Fibroblast of lung (primary cell): ENCODE measurements around the gene VKORC1L1. TPM values are rescaled to one million over a fixed set of nuclear protein-coding genes. Genes with fewer than 3 reads are reported as not detected.
"Not testable (repeated sequence)": the region's sequence is repeated elsewhere in the genome, so short reads cannot be mapped to it uniquely, and the experiment has no call there.

Experiments used
- DNase-seq, 2 donors: peaks; one replicate each; pipeline versions ENCODE4 v3.0.0 to v3.0.0-alpha.2; 2010; ENCODE audit warnings: low read depth in 2 of 2
- H2AFZ ChIP-seq: 2 replicates; pipeline ENCODE4 v1.5.1; 2012; ENCODE audit warnings: low read length, control low read depth, inconsistent platforms
- H3K27ac ChIP-seq: 2 replicates; pipeline ENCODE4 v1.5.1; 2011; ENCODE audit warnings: low read length, control low read depth; ENCODE audit not compliant: insufficient read depth
- H3K27me3 ChIP-seq: 2 replicates; pipeline ENCODE4 v1.5.1; 2011; ENCODE audit warnings: mild to moderate bottlenecking, low read length; ENCODE audit not compliant: control insufficient read depth, insufficient read depth
- H3K36me3 ChIP-seq: 2 replicates; pipeline ENCODE4 v1.5.1; 2011; ENCODE audit warnings: low read length; ENCODE audit not compliant: control insufficient read depth, insufficient read depth
- H3K4me1 ChIP-seq: 2 replicates; pipeline ENCODE4 v1.5.1; 2011; ENCODE audit warnings: low read length; ENCODE audit not compliant: control insufficient read depth, insufficient read depth; ENCODE audit errors: extremely low read depth
- H3K4me2 ChIP-seq: 2 replicates; pipeline ENCODE4 v1.5.1; 2011; ENCODE audit warnings: low read length, control low read depth; ENCODE audit not compliant: insufficient read depth; ENCODE audit errors: extremely low read depth
- H3K4me3 ChIP-seq, 4 experiments: fragments of 200-600 bp in 1 of 4; sonication (generic) in 1 of 4; replicated peaks in 1 of 4; 2 replicates each; pipeline ENCODE4 v1.5.1; 2011 to 2016; ENCODE audit warnings: low read length in 4 of 4, low read depth in 3 of 4, mild to moderate bottlenecking in 3 of 4, control low read depth in 2 of 4, inconsistent platforms in 1 of 4, mixed read lengths in 1 of 4; ENCODE audit not compliant: insufficient read depth in 1 of 4; ENCODE audit errors: control extremely low read depth in 1 of 4
- H3K79me2 ChIP-seq: 2 replicates; pipeline ENCODE4 v1.5.1; 2012; ENCODE audit warnings: mild to moderate bottlenecking, low read length, inconsistent platforms; ENCODE audit not compliant: control insufficient read depth, insufficient read depth
- H3K9ac ChIP-seq: 2 replicates; pipeline ENCODE4 v1.5.1; 2011; ENCODE audit warnings: mild to moderate bottlenecking, low read length, control low read depth; ENCODE audit not compliant: insufficient read depth
- H3K9me3 ChIP-seq: 2 replicates; pipeline ENCODE4 v1.5.1; 2012; ENCODE audit warnings: low read depth, low read length; ENCODE audit not compliant: control insufficient read depth, insufficient read depth
- H4K20me1 ChIP-seq: 2 replicates; pipeline ENCODE4 v1.5.1; 2011; ENCODE audit warnings: low read length; ENCODE audit not compliant: control insufficient read depth, insufficient read depth; ENCODE audit errors: extremely low read depth
- polyA plus RNA-seq, 2 donors: library from polyadenylated mRNA; depleted of rRNA in 1 of 2; stranded (reverse) in 1 of 2; unstranded in 1 of 2; fragments of >200 nt; gene quantifications; 2 replicates each; pipeline ENCODE4 v1.2.1, GENCODE V29; 2011 to 2012; ENCODE audit warnings: missing spikeins in 1 of 2
- total RNA-seq: library from RNA; depleted of rRNA; stranded (reverse); fragments of >200 nt; gene quantifications from 2 replicates; pipeline ENCODE4 v1.2.1, GENCODE V29; 2014

The VKORC1L1 gene
- total and polyA plus RNA-seq, 2 donors (not counting 1 experiment from before 2014, with no cell fraction given) = 12.7 to 24.2 TPM

- H3K4me1 ChIP-seq, H3K9me3 ChIP-seq, H4K20me1 ChIP-seq, H3K79me2 ChIP-seq, H3K27me3 ChIP-seq, H2AFZ ChIP-seq, H3K36me3 ChIP-seq, H3K9ac ChIP-seq, H3K27ac ChIP-seq, H3K4me3 ChIP-seq, DNase-seq, H3K4me2 ChIP-seq: not testable (repeated sequence)
These were observed 5.2 kb upstream of the VKORC1L1 start for GRCh38 chr7:65867681-65868080.

GRCh38 chr7:65869312-65869711, 3.6 kb upstream of the VKORC1L1 start:
- H3K79me2 ChIP-seq, H3K4me2 ChIP-seq, H3K4me3 ChIP-seq, H3K27me3 ChIP-seq, H3K36me3 ChIP-seq, H2AFZ ChIP-seq, H3K27ac ChIP-seq, H3K4me1 ChIP-seq, H3K9me3 ChIP-seq, H3K9ac ChIP-seq, H4K20me1 ChIP-seq: not testable (repeated sequence)
- peak; percentile 67 to 82 for DNase-seq

- H3K4me2 ChIP-seq, H4K20me1 ChIP-seq, H3K27ac ChIP-seq, H3K9me3 ChIP-seq, H3K4me1 ChIP-seq, H3K4me3 ChIP-seq, H3K27me3 ChIP-seq, H3K36me3 ChIP-seq, H3K9ac ChIP-seq: not testable (repeated sequence)
- peaks cover 12% of the 10 kb centered on the region for H3K79me2 ChIP-seq
- DNase-seq = peak in 1 of 2 donors; percentile 9
- peak overlapping the region; percentile 49 for H2AFZ ChIP-seq
These were observed 1.4 kb upstream of the VKORC1L1 start for GRCh38 chr7:65871451-65871850.

GRCh38 chr7:65873582-65874193, 814 bp downstream of the VKORC1L1 start:
- DNase-seq = peak in 1 of 2 donors; percentile 6
- not testable (repeated sequence) for H3K27me3 ChIP-seq, H3K9me3 ChIP-seq, H3K4me1 ChIP-seq, H2AFZ ChIP-seq, H3K36me3 ChIP-seq, H4K20me1 ChIP-seq
- Histone ChIP-seq H3K4me3 (peak overlapping the region; percentile 66 to 75 (median 72)), H3K27ac (peak overlapping the region; percentile 62), H3K4me2 (peak overlapping the region; percentile 69), H3K79me2 (peaks cover 13% of the 10 kb centered on the region), H3K9ac (peak overlapping the region; percentile 60)

- peaks cover 13% of the 10 kb centered on the region for H3K79me2 ChIP-seq
- DNase-seq = not testable (repeated sequence)
These were observed 2.8 kb downstream of the VKORC1L1 start for GRCh38 chr7:65875715-65876114.

GRCh38 chr7:65879292-65880153, 6.6 kb downstream of the VKORC1L1 start:
- H4K20me1 ChIP-seq, H3K36me3 ChIP-seq, H3K9me3 ChIP-seq, DNase-seq, H3K4me2 ChIP-seq, H3K4me1 ChIP-seq, H3K9ac ChIP-seq, H2AFZ ChIP-seq, H3K27ac ChIP-seq, H3K27me3 ChIP-seq, H3K4me3 ChIP-seq: not testable (repeated sequence)
- peaks cover 11% of the 10 kb centered on the region for H3K79me2 ChIP-seq

More at GRCh38 chr7:65875715-65876114, 2.8 kb downstream of the VKORC1L1 start:
- not testable (repeated sequence) for H3K27ac ChIP-seq, H2AFZ ChIP-seq, H3K27me3 ChIP-seq, H3K4me2 ChIP-seq, H3K9ac ChIP-seq, H3K4me1 ChIP-seq, H3K9me3 ChIP-seq, H3K4me3 ChIP-seq, H4K20me1 ChIP-seq, H3K36me3 ChIP-seq
